Loucy (cell line): ENCODE data around the gene ZYX.

Experiments
- CTCF ChIP-seq: fragments of 200-600 bp; sonication (generic); conservative IDR thresholded peaks from 2 replicates; pipeline ENCODE4 v1.5.1; 2014; ENCODE audit warnings: mild to moderate bottlenecking, antibody characterized with exemption, low read length
- EZH2phosphoT487 ChIP-seq: fragments of 200-600 bp; IDR thresholded peaks from 2 replicates; pipeline ENCODE4 v1.6.1; 2018; ENCODE audit warnings: antibody characterized with exemption, mild to moderate bottlenecking, moderate library complexity, borderline replicate concordance

GRCh38 chr7:143408252-143408685, 27.1 kb downstream of the ZYX start:
- TF ChIP-seq CTCF (no peak), EZH2phosphoT487 (no peak)
